Urinary bladder (tissue), 4 donors: ENCODE results near the gene HTR1E. TPM values are rescaled to one million over a fixed set of nuclear protein-coding genes. Genes with fewer than 3 reads are reported as not detected.
"Not testable (repeated sequence)": the region's sequence is repeated elsewhere in the genome, so short reads cannot be mapped to it uniquely, and the experiment has no call there.

Source experiments
- DNase-seq: peaks from one replicate; pipeline ENCODE4 v3.0.0-alpha.2; 2015; ENCODE audit errors: extremely low spot score
- H3K27ac ChIP-seq: one replicate; pipeline ENCODE4 v1.5.1; 2013; ENCODE audit warnings: low read depth, mild to moderate bottlenecking, moderate library complexity
- H3K36me3 ChIP-seq: one replicate; pipeline ENCODE4 v1.6.1; 2013; ENCODE audit warnings: mild to moderate bottlenecking, moderate library complexity; ENCODE audit not compliant: insufficient read depth
- H3K4me1 ChIP-seq: one replicate; pipeline ENCODE4 v1.6.1; 2013; ENCODE audit warnings: mild to moderate bottlenecking, moderate library complexity; ENCODE audit not compliant: insufficient read depth
- H3K4me3 ChIP-seq: one replicate; pipeline ENCODE4 v1.5.1; 2013; ENCODE audit warnings: low read depth, low read length
- WGBS: extraction: QIAGEN DNeasy Blood & Tissue Kit; methylation state at CpG from one replicate; pipeline ENCODE4 v1.1.7; 2013; 5-methylcytosine and 5-hydroxymethylcytosine counted together
- polyA plus RNA-seq: library from polyadenylated mRNA; stranded (reverse); fragments of 200-250 nt; gene quantifications from one replicate; pipeline ENCODE4 v1.2.3, GENCODE V29; 2013
- total RNA-seq: library from RNA; depleted of rRNA; stranded (reverse); fragments of >200 nt; gene quantifications from one replicate; pipeline ENCODE4 v1.2.3, GENCODE V29; 2014
- donor health status: healthy with polysubstance abuse.
- donor health status: healthy.

HTR1E gene
- total and polyA plus RNA-seq, 2 donors: 0.26 TPM; not detected in 1

GRCh38 chr6:86949771-86950170 is 12.4 kb downstream of the HTR1E start:
- Histone ChIP-seq H3K27ac (no peak overlapping the region), H3K4me3 (no peak overlapping the region), H3K4me1 (no peaks in the 10 kb centered on the region), H3K36me3 (no peaks in the 10 kb centered on the region)
- WGBS: 70% methylated on average over 3 of the region's 3 CpGs
- DNase-seq: no peak

GRCh38 chr6:86952991-86953390 is 15.7 kb downstream of the HTR1E start:
- Histone ChIP-seq H3K36me3 (no peaks in the 10 kb centered on the region), H3K4me3 (no peak overlapping the region), H3K4me1 (no peaks in the 10 kb centered on the region), H3K27ac (no peak overlapping the region)
- DNase-seq: no peak
- WGBS: 37% methylated on average over 1 of the region's 1 CpG

GRCh38 chr6:86959656-86960055 is 22.3 kb downstream of the HTR1E start:
- no peak for DNase-seq
- H3K4me1 ChIP-seq: no peaks in the 10 kb centered on the region
- H3K4me3 ChIP-seq: no peak overlapping the region
- no peak overlapping the region for H3K27ac ChIP-seq
- 42% methylated on average over 2 of the region's 2 CpGs for WGBS
- H3K36me3 ChIP-seq: no peaks in the 10 kb centered on the region

GRCh38 chr6:86961455-86962200 is 24.3 kb downstream of the HTR1E start:
- WGBS: 76% methylated on average over 8 of the region's 8 CpGs
- Histone ChIP-seq H3K27ac (no peak overlapping the region), H3K4me1 (no peaks in the 10 kb centered on the region), H3K4me3 (no peak overlapping the region), H3K36me3 (no peaks in the 10 kb centered on the region)
- DNase-seq: no peak

GRCh38 chr6:86963352-86963751 is 26.0 kb downstream of the HTR1E start:
- Histone ChIP-seq H3K27ac (no peak overlapping the region), H3K4me1 (no peaks in the 10 kb centered on the region), H3K4me3 (no peak overlapping the region), H3K36me3 (no peaks in the 10 kb centered on the region)
- DNase-seq: no peak
- WGBS: 92% methylated on average over 2 of the region's 2 CpGs

DNA sequence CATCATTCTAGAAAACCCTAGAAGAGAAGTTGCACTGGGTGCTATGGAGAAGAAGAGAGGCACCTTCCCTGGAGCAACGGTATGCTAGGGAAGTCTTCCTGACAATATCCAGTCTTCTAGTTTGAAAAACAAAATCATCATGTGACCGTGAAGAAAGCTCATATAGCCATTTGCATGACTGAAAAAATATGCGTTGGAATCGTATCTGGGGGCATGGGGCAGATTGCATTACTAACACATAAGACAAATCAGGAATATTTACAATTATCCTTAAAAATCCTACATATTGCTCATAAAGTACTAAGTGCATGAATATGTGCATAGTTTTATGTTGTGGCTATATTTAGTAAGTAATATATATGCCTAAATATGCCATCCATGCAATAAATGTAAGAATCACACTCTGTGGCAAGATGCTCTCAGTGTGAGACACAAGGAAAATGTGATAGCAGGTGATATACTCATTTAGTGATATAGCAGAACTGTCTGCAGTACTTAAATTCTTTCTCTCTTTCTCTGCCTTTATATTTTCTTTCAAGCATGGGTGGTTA is 26.8 kb downstream of the HTR1E start:
- WGBS: 74% methylated on average over 4 of the region's 4 CpGs
- no peak overlapping the region for H3K27ac ChIP-seq

GRCh38 chr6:86966271-86966670 is 28.9 kb downstream of the HTR1E start:
- Histone ChIP-seq H3K4me1 (no peaks in the 10 kb centered on the region), H3K4me3 (no peak overlapping the region), H3K27ac (no peak overlapping the region), H3K36me3 (no peaks in the 10 kb centered on the region)
- 82% methylated on average over 1 of the region's 1 CpG for WGBS
- DNase-seq: no peak

More for the DNA sequence above, 26.8 kb downstream of the HTR1E start:
- Histone ChIP-seq H3K4me1 (no peaks in the 10 kb centered on the region), H3K4me3 (no peak overlapping the region), H3K36me3 (no peaks in the 10 kb centered on the region)
- DNase-seq: no peak

DNA sequence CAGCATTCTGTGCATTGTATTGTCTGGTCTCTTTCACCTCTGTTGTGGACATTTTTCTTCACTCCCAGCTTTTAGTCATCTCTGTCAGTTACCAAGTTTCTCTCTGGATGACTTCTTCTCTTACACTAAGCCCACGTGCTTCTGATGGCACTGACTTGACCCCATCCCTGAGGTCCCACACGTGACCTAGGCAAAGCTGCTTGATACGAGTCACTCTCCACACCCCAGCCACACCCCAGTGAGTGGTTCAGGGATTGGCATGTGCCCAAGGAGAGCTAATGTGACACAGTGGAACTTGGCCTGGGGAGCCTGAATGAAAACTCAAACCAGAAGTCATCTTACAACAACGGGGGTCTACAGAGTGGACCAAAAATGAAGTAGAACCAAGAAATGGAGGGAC is 32.2 kb downstream of the HTR1E start:
- Histone ChIP-seq H3K4me1 (no peaks in the 10 kb centered on the region), H3K4me3 (no peak overlapping the region), H3K36me3 (no peaks in the 10 kb centered on the region), H3K27ac (no peak overlapping the region)
- DNase-seq: no peak
- WGBS: 71% methylated on average over 4 of the region's 4 CpGs

GRCh38 chr6:86973088-86973487 is 35.8 kb downstream of the HTR1E start:
- H3K36me3 ChIP-seq: no peaks in the 10 kb centered on the region
- 54% methylated on average over 2 of the region's 2 CpGs for WGBS
- DNase-seq: no peak

GRCh38 chr6:86978251-86978650 is 40.9 kb downstream of the HTR1E start:
- H3K36me3 ChIP-seq: no peaks in the 10 kb centered on the region
- 90% methylated on average over 2 of the region's 2 CpGs for WGBS
- H3K4me3 ChIP-seq: no peak overlapping the region
- DNase-seq: no peak
- H3K4me1 ChIP-seq: no peaks in the 10 kb centered on the region
- H3K27ac ChIP-seq: no peak overlapping the region

More at GRCh38 chr6:86973088-86973487, 35.8 kb downstream of the HTR1E start:
- Histone ChIP-seq H3K4me3 (no peak overlapping the region), H3K27ac (no peak overlapping the region), H3K4me1 (no peaks in the 10 kb centered on the region)

- Histone ChIP-seq H3K4me1 (no peaks in the 10 kb centered on the region), H3K36me3 (no peaks in the 10 kb centered on the region), H3K4me3 (no peak overlapping the region), H3K27ac (no peak overlapping the region)
- DNase-seq: no peak
Measured at GRCh38 chr6:87001494-87001893, 64.2 kb downstream of the HTR1E start.

- H3K27ac ChIP-seq, H3K4me1 ChIP-seq, H3K36me3 ChIP-seq, H3K4me3 ChIP-seq, DNase-seq: not testable (repeated sequence)
- 84% methylated on average over 4 of the region's 4 CpGs for WGBS
Measured at GRCh38 chr6:87002391-87002790, 65.1 kb downstream of the HTR1E start.

DNA sequence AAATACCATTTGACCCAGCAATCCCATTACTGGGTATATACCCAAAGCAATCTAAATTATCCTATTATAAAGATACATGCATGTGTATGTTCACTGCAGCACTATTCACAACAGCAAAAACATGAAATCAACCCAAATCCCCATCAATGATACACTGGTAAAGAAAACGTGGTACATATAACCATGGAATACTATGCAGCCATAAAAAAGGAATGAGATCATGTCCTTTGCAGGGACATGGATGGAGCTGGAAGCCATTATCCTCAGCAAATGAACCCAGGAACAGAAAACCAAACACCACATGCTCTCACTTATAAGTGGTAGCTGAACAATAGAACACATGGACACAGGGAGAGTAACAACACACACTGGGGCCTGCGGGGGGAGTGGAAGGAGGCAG is 69.2 kb downstream of the HTR1E start:
- not testable (repeated sequence) for H3K4me1 ChIP-seq, H3K27ac ChIP-seq, DNase-seq, H3K36me3 ChIP-seq, H3K4me3 ChIP-seq
- 77% methylated on average over 2 of the region's 2 CpGs for WGBS

DNA sequence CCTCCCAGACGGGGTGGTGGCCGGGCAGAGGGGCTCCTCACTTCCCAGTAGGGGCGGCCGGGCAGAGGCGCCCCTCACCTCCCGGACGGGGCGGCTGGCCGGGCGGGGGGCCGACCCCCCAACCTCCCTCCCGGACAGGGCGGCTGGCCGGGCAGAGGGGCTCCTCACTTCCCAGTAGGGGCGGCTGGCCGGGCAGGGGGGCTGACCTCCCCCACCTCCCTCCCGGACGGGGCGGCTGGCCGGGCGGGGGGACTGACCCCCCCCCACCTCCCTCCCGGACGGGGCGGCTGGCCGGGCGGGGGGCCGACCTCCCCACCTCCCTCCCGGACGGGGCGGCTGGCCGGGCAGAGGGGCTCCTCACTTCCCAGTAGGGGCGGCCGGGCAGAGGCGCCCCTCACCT is 72.3 kb downstream of the HTR1E start:
- not testable (repeated sequence) for H3K4me3 ChIP-seq, H3K27ac ChIP-seq, H3K36me3 ChIP-seq, H3K4me1 ChIP-seq, DNase-seq
- 89% methylated on average over 16 of the region's 34 CpGs for WGBS
